ENCODE measurements around the gene NEDD8.

DNA sequence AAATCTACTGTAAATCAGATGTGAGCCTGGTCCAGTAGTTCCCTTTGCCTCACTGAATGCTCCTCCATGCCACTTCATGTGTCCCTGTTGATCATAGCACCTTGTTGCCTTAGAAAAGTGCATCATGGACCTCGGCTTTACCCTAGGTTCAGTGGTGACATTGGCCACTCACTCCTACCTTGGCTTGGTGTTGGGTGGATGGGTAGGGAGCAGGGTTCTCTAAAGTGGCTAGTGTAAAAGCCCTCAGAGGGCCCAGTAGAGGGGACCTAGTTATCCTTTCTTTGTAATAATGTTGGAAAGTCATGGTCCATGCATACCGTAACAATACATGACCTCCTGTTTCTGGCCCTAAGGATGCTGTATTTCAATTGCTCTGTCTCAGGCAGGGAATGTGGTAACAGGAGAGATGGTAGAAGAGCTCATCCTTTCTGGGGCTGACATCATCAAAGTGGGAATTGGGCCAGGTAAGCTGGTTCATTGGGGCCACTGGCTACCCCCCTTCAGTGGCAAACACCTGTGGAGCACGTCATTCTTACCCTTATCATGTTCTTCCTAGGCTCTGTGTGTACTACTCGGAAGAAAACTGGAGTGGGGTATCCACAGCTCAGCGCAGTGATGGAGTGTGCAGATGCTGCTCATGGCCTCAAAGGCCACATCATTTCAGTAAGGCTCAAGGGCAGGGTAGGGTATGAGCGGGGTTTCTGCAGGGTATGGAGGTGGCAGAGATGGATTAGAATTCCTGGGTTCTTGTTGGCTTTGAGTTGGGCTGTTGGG, 4.7 kb upstream of the NEDD8 start:
- TF ChIP-seq TARDBP (IDR thresholded peaks at IDR 0.05) = no peak
- no peak for TF ChIP-seq SP1 (IDR thresholded peaks at IDR 0.05)
- TF ChIP-seq SUZ12 (IDR thresholded peaks at IDR 0.05) = no peak
- TF ChIP-seq, protein P1, sequence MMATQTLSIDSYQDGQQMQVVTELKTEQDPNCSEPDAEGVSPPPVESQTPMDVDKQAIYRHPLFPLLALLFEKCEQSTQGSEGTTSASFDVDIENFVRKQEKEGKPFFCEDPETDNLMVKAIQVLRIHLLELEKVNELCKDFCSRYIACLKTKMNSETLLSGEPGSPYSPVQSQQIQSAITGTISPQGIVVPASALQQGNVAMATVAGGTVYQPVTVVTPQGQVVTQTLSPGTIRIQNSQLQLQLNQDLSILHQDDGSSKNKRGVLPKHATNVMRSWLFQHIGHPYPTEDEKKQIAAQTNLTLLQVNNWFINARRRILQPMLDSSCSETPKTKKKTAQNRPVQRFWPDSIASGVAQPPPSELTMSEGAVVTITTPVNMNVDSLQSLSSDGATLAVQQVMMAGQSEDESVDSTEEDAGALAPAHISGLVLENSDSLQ (IDR thresholded peaks at IDR 0.05) = no peak
